ENCODE results near the gene DOCK4. TPM values are rescaled to one million over a fixed set of nuclear protein-coding genes. Genes with fewer than 3 reads are reported as not detected.

DOCK4 gene
- total and polyA plus RNA-seq, 2 of the 8 experiments (the other 6 are each of a cell fraction or from before 2014, with no cell fraction given), result 5.1 to 23.6 TPM

DNA sequence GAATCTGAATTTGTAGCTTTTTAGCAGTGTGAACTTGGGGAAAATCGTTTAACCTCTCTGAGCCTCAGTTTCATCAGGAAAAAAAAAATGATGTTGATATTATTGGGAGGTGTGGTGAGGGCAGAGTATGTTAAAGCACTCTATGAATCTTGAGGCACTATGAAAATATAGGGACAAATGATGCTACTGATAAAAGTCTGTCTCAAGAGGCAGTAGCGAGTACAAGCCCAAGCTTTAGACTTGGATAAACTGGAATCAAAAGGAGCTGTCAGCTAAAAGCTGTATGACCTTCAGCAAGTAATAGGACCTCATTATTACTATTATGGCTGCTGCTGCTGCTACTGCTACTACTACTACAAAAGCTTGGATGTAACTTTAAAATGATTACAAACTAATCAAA lies 8.7 kb upstream of the DOCK4 start:
- CTCF ChIA-PET (ENCODE audit: partially characterized antibody), result interaction anchor here (0.6 to 3.9 kb wide), 10 partner anchors 9 to 479 kb away, joined by 3 to 18 read pairs (median 4); partner anchors contain the start of gene DOCK4
- no peak overlapping the region for H3K23ac ChIP-seq (ENCODE audit: insufficient read length)
- no peak overlapping the region for H3K27ac ChIP-seq (ENCODE audit: low read depth, low read length)
- H3K14ac ChIP-seq (ENCODE audit: insufficient read length), result no peak overlapping the region
- peaks cover 0 to 2% (median 0%) of the 10 kb centered on the region in 4 experiments; a peak in 1 of 7 replicates for H3K27me3 ChIP-seq (replicated peaks in 1 of 4; ENCODE audit: control insufficient read depth in 3 of 4, extremely low read depth in 1 of 4, insufficient read depth in 3 of 4, low read length in 3 of 4)
- no peak overlapping the region for H2BK15ac ChIP-seq (ENCODE audit: low read length)
- no peaks in the 10 kb centered on the region; the same call in 1 of the 2 replicates for H3K79me1 ChIP-seq (ENCODE audit: low read depth, low read length)
- no peaks in the 10 kb centered on the region for H3K9me3 ChIP-seq (ENCODE audit: insufficient read depth in 2 of 2, low read depth in 1 of 2, low read length in 1 of 2)
- H3K18ac ChIP-seq (ENCODE audit: extremely low read depth, low read length), result no peak overlapping the region
- POLR2A ChIA-PET (ENCODE audit: partially characterized antibody), result interaction anchor here (1.5 kb wide), 1 partner anchor 8 kb away, joined by 8 read pairs; the partner anchor contains the start of genes DOCK4 and ZNF277
- no peak for TF ChIP-seq MAX (IDR thresholded peaks at IDR 0.05)
- TF ChIP-seq RFX5 (IDR thresholded peaks at IDR 0.05; ENCODE audit: borderline replicate concordance, low read depth, low read length), result no peak
- peak in 1 of 3 experiments; percentile 7; a peak in 1 of 4 replicates for TF ChIP-seq CTCF (IDR thresholded peaks at IDR 0.05; ENCODE audit: control extremely low read depth in 1 of 3, insufficient read depth in 1 of 3, low read depth in 1 of 3, low read length in 3 of 3)
- no peak for TF ChIP-seq TEAD4 (IDR thresholded peaks at IDR 0.05; ENCODE audit: low read depth, low read length)
- TF ChIP-seq TCF12 (IDR thresholded peaks at IDR 0.05; ENCODE audit: low read depth, low read length), result no peak
- TF ChIP-seq ASH2L (IDR thresholded peaks at IDR 0.05; ENCODE audit: low read length), result no peak
- H2AFZ ChIP-seq (ENCODE audit: low read length), result no peak overlapping the region
- H2BK12ac ChIP-seq (ENCODE audit: low read depth, low read length), result no peak overlapping the region
- DNase-seq (ENCODE audit: low read depth in 1 of 2, low spot score in 2 of 2) (no peak), FAIRE-seq (no peak)
- H3K4me3 ChIP-seq (ENCODE audit: extremely low read depth in 1 of 4, insufficient read depth in 2 of 4, low read depth in 3 of 4, low read length in 4 of 4), result no peak overlapping the region
- H3K4me2 ChIP-seq (ENCODE audit: insufficient read depth in 1 of 2, low read depth in 2 of 2, low read length in 2 of 2), result no peak overlapping the region
- H2AK5ac ChIP-seq (ENCODE audit: low read depth, low read length), result no peak overlapping the region
- H4K91ac ChIP-seq (replicated peaks; ENCODE audit: insufficient read length, low read length), result no peak overlapping the region
- H2BK120ac ChIP-seq (replicated peaks; ENCODE audit: low read depth, low read length), result no peak overlapping the region
- H4K8ac ChIP-seq (ENCODE audit: extremely low read depth, insufficient read depth, low read length), result no peak overlapping the region
- H3K79me2 ChIP-seq (ENCODE audit: control insufficient read depth in 1 of 2, insufficient read depth in 2 of 2, low read length in 2 of 2), result peaks cover 0 to 68% of the 10 kb centered on the region in 2 experiments; a peak in 2 of 4 replicates
- no peak overlapping the region for H3K9ac ChIP-seq (replicated peaks in 1 of 4; ENCODE audit: extremely low read depth in 1 of 4, low read depth in 3 of 4, low read length in 3 of 4)
- H3K23me2 ChIP-seq (ENCODE audit: low read depth, low read length), result no peaks in the 10 kb centered on the region
- no peak overlapping the region for H3K4ac ChIP-seq (replicated peaks; ENCODE audit: insufficient read length, low read depth, low read length)
- H4K20me1 ChIP-seq (replicated peaks in 1 of 2; ENCODE audit: control insufficient read depth in 1 of 2, insufficient read depth in 2 of 2, low read length in 2 of 2), result peaks cover 2 to 8% of the 10 kb centered on the region in 2 experiments
- no peaks in the 10 kb centered on the region for H3K36me3 ChIP-seq (ENCODE audit: control insufficient read depth in 2 of 4, insufficient read depth in 4 of 4, low read length in 3 of 4)
- peaks cover 0 to 9% (median 4%) of the 10 kb centered on the region in 4 experiments; a peak in 4 of 7 replicates for H3K4me1 ChIP-seq (replicated peaks in 1 of 4; ENCODE audit: control insufficient read depth in 3 of 4, insufficient read depth in 4 of 4, low read length in 3 of 4)
- no peak overlapping the region for H4K5ac ChIP-seq (ENCODE audit: insufficient read length, low read depth, low read length)
- H2BK5ac ChIP-seq (ENCODE audit: low read depth, low read length), result no peak overlapping the region
- WGBS, 2 experiments (ENCODE audit: extremely low coverage in 1 of 2, insufficient coverage in 1 of 2, insufficient read length in 1 of 2, insufficient replicate concordance in 2 of 2, low coverage in 1 of 2, low lambda C conversion rate in 2 of 2, missing lambda C conversion rate in 1 of 2), result 75% methylated on average over 2 of the region's 2 CpGs; no CpG with 5 or more reads in 1 of the 2 experiments
- H2BK20ac ChIP-seq (ENCODE audit: low read length), result no peak overlapping the region
- H3K56ac ChIP-seq (replicated peaks; ENCODE audit: insufficient read length, low read depth, low read length), result no peak overlapping the region

All from H1 (cell line).